D341Med (cell line): ENCODE results near the gene ARID3A.
A peak's percentile ranks its signal among the peaks of the same experiment; 100 is the strongest.

ENCODE experiments used
- DNase-seq: peaks from one replicate; pipeline ENCODE4 v3.0.0; 2012; ENCODE audit warnings: low spot score

The ARID3A gene

GRCh38 chr19:1004803-1005664 lies 79.2 kb downstream of the ARID3A start:
- DNase-seq = no peak

GRCh38 chr19:1006711-1007398 lies 81.0 kb downstream of the ARID3A start:
- no peak for DNase-seq

- no peak for DNase-seq
Observed at GRCh38 chr19:1007399-1008251, 81.8 kb downstream of the ARID3A start.

- peak; percentile 49 for DNase-seq
Observed at GRCh38 chr19:1008268-1009040, 82.6 kb downstream of the ARID3A start.

- DNase-seq = peak; percentile 47
Observed at GRCh38 chr19:1009041-1009980, 83.5 kb downstream of the ARID3A start.

- no peak for DNase-seq
Observed at GRCh38 chr19:1009981-1010538, 84.2 kb downstream of the ARID3A start.

- no peak for DNase-seq
Observed at GRCh38 chr19:1010586-1011510, 85.0 kb downstream of the ARID3A start.

- no peak for DNase-seq
Observed at GRCh38 chr19:1011831-1012333, 86.0 kb downstream of the ARID3A start.

- no peak for DNase-seq
Observed at GRCh38 chr19:1012334-1012733, 86.5 kb downstream of the ARID3A start.

- no peak for DNase-seq
Observed at GRCh38 chr19:1013218-1013617, 87.4 kb downstream of the ARID3A start.

GRCh38 chr19:1014161-1015060 lies 88.6 kb downstream of the ARID3A start:
- DNase-seq = no peak

- DNase-seq = no peak
Observed at GRCh38 chr19:1015061-1015781, 89.4 kb downstream of the ARID3A start.

GRCh38 chr19:1015782-1016646 lies 90.2 kb downstream of the ARID3A start:
- DNase-seq = no peak

- no peak for DNase-seq
Observed at GRCh38 chr19:1016647-1017114, 90.8 kb downstream of the ARID3A start.

GRCh38 chr19:1017115-1017905 lies 91.5 kb downstream of the ARID3A start:
- DNase-seq = no peak
